ENCODE results near the gene NXPE2.

Gene NXPE2

DNA sequence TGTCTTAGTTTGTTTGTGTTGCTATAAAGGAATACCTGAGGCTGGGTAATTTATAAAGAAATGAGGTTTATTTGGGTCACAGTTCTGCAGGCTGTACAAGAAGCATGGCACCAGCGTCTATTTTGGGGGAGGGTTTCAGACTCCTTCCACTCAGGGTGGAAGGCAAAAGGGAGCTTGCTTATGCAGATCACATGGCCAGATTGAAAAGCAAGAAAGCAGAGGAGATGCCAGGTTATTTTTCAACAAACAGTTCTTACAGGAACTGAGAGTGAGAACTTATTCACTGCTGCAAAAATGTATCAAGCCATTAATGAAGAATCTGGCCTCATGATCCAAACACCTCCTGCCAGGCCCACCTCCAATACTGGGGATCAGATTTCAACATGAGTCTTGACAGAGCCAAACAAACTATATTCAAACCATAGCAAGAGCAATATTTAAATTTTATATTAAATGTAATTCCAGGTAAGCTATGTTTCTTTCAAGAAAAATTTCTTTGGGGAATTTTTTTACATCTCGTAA is 66.9 kb downstream of the NXPE2 start:
- DNase-seq = no peak

DNA sequence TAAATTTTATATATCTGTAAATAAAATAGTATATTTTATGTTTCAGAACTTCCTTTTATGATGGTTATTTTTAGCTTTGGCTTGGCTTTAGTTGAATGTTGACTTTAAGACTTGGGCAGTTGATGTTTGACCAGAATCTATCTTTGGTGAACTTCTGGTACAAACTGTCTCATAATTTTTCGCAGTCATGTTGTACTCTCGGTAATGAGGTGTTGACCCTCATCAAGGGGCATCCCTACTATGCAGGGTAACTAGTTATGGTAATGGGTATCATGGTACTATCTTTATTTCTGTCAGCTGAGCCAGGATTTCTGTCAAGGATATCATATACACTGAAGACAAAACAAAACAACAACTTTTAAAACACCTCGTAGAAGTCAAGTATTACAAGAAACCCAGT is 67.7 kb downstream of the NXPE2 start:
- no peak for DNase-seq

All from right kidney (tissue), 1 donor.